Fibroblast of lung (primary cell): ENCODE measurements around the gene KCP.

Source experiments
- EZH2 ChIP-seq: IDR thresholded peaks from 2 replicates; pipeline ENCODE4 v1.5.1; 2012; ENCODE audit warnings: low read length, control low read depth, mild to moderate bottlenecking; ENCODE audit errors: missing control alignments
- TF ChIP-seq, protein P1 (sequence below), 2 donors: IDR thresholded peaks in 1 of 2; conservative IDR thresholded peaks in 1 of 2; 1 replicate in 1 of 2; 2 replicates in 1 of 2; pipeline ENCODE4 v1.5.1; 2011 to 2012; ENCODE audit warnings: low read length in 2 of 2, control low read depth in 1 of 2, inconsistent platforms in 1 of 2, low read depth in 1 of 2, mild to moderate bottlenecking in 1 of 2

DNA sequence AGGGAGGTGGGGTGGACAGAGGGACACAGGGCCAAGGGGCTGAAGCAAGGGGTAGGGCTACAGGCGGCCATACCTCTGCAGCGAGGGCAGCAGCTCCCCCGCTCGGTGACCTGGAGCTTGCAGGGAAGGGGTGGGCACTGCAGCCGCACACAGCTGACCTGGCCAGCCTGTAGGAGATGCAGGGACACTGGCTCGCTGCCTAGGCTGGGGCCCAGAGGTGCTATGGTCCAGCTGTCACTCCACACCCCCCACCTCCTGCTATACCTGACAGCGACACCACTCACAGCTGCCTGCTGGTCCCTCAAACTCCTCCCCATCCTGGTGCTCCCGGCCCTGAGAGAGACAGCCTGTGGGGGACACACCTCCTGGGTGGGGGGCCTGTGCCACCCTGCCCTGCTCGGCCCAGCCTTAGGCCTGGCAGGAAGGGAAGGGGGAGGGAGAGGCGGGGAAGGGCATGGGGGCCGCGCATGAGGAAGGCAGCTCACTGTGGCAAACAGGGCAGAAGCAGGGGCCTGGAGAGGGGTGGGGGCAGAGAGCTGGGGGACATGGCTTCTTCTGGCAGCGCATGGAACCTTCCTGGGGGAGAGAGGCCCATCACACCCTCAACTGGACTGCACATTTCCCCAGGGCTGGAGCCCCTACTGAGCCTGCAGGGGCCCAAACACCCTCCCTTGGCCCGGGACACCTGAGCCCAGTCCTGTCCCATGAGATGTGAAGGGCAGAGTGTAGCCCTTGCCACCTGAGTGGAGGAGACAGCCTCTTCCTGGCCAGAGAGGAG lies 23.9 kb downstream of the KCP start:
- TF ChIP-seq, protein P1, sequence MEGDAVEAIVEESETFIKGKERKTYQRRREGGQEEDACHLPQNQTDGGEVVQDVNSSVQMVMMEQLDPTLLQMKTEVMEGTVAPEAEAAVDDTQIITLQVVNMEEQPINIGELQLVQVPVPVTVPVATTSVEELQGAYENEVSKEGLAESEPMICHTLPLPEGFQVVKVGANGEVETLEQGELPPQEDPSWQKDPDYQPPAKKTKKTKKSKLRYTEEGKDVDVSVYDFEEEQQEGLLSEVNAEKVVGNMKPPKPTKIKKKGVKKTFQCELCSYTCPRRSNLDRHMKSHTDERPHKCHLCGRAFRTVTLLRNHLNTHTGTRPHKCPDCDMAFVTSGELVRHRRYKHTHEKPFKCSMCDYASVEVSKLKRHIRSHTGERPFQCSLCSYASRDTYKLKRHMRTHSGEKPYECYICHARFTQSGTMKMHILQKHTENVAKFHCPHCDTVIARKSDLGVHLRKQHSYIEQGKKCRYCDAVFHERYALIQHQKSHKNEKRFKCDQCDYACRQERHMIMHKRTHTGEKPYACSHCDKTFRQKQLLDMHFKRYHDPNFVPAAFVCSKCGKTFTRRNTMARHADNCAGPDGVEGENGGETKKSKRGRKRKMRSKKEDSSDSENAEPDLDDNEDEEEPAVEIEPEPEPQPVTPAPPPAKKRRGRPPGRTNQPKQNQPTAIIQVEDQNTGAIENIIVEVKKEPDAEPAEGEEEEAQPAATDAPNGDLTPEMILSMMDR (conservative IDR thresholded peaks at IDR 0.05 in 1 of 2, IDR thresholded peaks at IDR 0.05 in 1 of 2; ENCODE audit: low read depth in 1 of 2, low read length in 2 of 2), result no peak
- TF ChIP-seq EZH2, result no peak
